ENCODE results near the gene KRT6A.
A peak's percentile ranks its signal among the peaks of the same experiment; 100 is the strongest.
"Not testable (repeated sequence)": the region's sequence is repeated elsewhere in the genome, so short reads cannot be mapped to it uniquely, and the experiment has no call there.

The KRT6A gene

DNA sequence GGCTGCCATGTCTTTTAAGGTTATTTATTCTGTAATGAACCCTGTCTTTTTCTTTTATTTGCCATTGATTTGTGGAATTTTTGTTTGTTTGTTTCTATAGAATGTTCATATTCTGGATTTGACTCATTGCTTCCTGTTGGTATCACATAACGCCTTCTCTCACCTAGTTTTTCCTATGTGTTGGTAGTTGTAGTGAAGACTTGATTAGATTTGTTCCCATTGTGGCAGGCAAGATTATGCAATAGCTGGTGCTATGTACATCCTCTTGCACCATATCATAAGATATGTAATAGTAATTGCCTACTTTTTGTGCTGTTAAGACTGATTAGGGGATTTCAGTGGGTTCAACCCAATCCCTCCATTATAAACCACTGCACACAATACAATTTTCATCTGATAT lies 37.2 kb downstream of the KRT6A start:
- DNase-seq = peak; percentile 17 to 48 (median 21)

DNA sequence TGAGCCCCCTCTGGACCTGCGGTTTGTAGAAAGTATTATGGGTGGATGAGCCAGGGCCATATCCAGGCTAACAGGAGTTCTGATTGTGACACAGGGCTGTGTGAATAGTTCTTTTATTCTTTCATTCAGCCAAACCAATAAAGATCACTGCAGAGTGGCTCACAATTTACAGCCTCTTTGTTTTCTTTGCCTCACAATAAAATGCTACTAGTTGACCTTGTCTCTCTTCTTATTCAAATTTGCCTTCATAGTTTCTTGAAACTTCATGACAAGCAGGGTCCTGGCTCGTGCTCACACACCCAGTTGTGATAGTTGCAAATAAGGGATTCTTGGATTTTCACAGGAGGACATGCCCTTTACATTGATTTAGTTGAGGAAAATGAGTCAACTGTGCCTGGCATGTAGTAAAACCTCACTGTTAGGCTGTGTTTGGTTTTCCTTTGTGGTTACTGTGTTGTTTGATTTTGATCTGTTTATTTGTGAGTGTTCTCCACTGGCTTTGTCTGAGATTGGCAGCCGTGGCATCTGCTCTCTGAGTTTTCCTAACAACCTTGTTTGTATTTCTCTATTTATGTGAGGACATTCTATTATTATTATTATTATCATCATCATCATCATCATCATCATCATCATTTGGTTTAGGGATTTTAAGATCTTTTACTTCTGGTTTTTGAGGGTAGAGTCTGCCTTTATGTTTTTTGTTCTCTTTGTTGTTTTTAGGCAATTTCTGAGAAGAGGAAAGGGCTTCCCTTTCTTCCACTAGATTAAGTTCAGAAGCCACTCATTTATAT lies 38.5 kb downstream of the KRT6A start:
- no peak for DNase-seq

DNA sequence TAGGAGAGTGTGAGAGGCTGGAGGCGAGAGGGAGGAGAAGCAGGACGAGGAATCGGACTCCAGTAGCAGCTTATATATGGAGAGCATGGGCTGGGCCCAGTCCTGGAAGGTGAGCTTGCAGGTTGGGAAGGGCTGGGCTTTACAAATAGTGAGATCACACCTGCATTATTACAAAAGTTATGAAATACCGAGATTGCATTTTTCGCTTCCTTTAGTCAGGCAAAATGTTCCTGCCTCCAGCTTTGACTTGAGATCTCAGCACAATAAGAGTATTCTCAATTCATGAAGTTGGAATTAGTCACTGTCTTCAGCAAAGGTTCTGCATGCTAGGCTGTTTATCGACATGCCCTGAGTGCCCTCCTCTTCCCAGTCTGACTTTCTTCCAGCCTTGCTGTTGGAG lies 41.0 kb downstream of the KRT6A start, which contains the start of gene KRT6B:
Gene KRT6B, minus strand, starts transcription at position 46 of the 400 bp plus-strand sequence. CDS start 68 bp downstream, outside the sequence.
- DNase-seq = no peak

DNA sequence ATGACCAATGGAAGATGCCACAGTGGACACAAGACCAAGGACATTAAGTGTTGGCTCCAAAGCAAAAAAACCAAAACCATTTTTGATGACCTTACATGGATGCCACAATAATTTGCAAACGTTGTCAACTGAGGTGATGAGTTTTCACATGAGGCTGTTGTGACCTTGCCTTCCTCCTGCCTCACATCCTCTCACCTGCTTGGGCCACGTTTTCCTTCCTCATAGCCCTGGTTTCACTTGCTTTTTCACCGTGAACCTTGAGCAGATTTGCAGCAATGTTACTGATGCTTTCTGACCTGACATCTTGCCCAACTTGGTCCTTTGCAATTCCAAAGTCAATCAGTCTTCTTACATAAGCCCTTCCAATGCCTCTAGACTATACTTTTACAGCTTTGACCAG lies 44.8 kb downstream of the KRT6A start:
- no peak for DNase-seq

DNA sequence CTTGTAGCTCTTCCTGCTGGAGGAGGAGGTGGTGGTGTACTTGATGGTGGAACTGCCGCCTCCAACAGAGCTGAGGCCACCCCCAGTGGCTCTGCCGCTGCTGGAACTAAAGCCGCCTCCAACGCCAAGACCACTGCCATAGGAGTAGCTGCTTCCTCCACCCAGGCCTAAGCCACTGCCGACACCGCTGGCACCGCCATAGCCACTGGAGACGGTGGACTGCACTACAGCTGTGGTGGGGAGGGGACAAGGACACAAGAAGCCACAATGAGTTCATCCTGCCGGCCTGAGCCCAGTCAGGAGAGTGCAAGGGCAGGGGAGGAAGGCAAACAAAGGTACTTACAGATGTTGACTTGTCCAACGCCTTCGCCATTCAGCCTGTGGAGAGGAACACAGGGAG lies 45.9 kb downstream of the KRT6A start:
- DNase-seq = not testable (repeated sequence)

DNA sequence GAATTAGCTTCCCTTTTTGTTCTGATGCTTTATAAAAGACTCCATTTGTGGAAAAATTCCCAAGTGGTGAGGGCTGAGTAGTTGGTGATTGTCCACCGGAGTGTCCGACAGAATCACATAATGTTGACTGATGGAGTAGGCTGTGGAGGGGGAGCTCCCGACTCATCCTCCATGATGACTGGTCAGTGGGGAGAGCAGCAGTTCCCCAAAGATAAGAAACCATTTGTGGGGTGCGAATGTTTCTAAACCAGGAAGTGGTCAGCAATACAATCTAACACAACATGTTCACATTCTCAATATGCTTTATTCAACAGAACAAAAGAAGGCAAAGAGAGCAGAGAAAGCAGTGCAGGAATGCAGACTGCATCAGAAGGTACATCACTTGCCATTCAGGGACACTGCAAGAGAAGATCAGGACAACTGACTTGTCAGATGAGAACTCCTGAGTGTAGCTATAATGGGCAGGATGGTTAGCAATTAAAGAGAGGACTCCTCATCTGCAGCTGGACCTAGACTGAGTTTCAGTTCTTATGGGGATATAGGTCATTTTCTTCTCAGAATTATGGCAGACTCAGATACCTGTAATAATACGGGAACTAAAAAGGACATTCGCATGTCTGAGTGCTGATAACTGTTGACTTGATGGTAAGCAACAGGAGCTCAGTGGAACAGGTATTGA lies 46.6 kb downstream of the KRT6A start:
- DNase-seq = no peak

DNA sequence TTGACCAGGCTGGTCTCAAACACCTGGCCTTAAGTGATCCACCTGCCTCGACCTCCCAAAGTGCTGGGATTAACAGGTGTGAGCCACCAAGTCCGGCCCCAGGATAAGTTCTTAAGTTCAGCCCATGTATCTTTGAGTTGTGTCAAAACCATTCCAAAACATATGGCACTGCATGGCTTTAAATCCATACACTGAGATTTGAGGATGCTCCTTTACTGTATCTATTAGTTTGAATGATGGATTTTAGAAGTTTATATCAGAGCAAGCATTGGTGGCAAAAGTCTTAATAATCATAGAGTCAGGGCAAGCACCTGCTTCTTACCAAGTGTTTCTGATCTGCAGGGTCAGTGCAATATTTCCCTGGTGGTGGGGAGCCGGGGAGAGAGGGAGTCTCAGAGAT lies 47.2 kb downstream of the KRT6A start:
- no peak for DNase-seq

DNA sequence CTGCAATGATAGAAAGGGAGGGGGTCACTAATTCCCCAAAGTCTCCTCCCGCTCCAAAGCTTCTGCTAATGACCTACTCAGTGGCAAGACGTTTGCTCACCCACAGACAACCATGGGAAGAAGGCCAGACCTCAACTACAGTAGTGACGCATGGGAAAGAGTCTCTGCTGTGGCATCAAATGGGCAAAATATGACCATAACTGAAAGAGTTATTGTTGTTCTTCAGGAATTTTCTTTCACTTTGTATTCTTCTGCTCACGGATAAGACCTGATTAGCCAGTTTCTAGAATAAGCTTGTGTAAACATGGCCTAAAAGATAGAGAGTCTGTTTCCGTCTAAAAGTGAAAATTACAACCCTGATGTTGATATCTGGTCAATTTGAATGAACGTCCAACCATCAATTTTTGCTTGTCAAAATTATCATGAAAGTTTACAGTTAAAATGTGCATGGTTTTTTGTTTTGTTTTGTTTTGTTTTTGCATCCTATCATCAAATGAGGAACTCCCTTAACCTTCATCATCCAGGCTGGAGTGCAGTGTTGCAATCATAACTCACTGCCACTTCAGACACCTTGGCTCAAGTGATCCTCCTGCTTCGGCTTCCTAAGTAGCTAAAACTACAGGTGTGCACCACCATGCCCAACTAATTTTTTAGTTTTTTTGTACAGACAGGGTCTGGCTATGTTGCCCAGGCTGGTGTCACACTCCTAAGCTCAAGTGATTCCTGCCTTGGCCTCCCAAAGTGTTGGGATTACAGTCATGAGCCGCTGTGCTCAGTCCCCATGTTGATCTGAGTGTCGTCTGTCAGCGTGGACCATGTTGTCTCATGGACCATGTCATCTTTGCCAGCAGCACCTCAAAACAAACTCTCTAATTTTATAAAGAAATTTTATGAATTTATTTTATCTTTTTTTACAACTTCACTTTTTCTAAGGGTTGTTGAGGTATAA lies 48.1 kb downstream of the KRT6A start:
- DNase-seq = no peak

DNA sequence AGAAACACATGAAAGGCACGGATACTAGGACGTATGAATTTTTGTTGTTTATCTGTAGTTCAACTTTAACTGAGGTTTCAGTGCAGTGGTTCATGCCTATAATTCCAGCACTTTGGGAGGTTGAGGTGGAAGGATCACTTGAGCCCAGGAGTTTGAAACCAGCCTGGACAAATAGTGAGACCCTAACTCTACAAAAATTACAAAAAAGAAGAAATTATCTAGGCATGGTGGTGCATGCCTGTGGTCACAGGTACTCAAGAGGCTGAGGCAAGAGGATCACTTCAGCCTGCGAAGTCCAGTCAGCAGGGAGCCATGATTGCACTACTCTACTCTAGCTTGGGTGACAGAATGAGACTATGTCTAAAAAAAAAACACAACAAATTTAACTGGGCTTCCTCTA lies 49.1 kb downstream of the KRT6A start:
- no peak for DNase-seq

DNA sequence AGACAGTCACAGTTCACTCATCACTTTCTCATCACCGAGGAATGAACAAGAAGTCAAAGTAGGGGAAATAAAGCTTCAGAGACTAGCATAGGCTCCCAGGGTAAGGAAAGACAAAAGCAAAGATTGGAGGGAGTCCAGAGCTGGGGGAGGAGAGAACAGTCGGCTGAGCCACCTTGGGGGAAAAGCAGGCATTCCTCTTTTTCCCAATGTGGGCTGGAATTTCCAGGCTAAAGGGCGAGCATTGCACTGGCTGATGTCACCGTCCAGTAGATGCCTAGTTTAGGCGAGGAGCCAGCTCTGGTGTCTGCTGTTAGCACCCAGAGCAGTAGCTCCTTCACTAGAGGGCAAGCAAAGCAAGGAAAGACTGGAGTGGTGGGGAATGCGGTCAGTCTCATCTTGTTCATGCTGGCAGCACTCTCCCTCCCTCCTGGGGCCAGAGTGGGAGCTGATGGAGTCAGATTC lies 50.4 kb downstream of the KRT6A start:
- DNase-seq = peak; percentile 21 to 47 (median 43)

DNA sequence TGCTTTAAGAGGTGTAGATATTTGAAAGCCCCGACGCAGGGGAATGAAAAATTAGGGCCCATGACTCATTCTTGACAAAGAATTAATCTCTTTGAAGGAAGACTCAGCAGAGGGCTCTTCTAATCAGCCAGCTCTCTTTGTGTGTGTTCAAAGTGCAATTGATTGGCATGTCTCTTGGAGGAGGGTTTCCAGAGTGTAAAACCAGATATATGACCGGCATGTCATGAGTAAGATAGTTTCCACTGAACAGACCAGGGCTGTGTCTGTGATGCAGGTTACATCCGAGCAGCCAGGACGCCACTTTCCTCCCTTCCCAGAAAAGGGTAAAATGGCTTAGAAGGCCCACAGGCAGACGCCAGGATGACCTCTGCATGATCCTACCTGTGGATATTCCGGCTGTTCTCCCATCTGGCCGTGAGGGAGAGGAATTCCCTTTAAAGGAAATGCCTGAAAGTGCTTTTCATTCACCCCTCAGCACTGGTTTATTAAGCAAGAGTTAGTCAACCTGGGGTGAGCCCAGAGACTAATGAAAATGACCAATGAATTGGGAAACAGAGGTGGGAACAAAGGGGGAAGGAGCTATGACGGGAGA lies 51.6 kb downstream of the KRT6A start:
- peak in 2 of 3 donors; percentile 25 to 26 for DNase-seq

DNA sequence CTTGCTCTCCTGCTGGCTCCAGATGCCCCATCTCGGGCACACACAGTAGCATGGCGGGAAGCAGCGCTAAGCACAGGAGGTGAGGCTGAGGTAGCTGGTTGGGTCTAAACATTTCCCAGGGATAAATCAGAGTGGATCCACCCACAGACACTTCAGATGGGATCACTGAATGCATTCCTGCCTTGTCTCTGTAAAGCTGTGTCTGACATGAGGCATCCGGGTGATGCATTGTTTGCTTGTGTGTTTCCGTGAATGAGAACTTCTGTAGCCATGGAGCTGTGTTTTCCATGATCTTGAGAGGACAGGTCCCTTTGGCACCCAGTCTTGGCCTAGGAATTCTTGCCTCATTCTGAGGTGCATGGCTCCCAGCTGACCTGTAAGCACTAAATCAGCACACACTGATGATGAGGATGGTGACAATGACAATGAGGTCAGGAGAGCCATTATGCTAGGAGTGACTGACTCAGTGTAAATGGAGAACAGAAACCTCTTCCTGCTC lies 52.2 kb downstream of the KRT6A start:
- DNase-seq = peak in 1 of 3 donors; percentile 29

DNA sequence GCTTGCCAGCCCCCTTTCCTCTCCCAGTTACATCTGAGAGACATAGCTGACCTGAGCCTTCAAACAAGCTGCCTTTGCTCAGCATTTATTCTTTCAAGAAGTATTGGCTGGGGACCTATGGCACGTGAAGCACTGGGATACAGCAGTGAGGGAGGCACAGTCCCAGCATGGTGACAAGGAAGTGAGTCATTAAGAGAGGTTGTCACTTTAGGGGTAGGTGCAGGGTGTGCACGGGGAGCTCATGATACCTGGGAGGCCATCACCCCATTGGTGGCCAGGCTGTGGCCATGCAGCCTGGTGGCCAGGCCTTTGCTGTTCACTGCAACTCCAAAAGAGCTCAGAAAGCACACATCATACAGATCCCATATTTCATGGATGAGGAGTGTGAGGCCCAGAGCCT lies 53.2 kb downstream of the KRT6A start:
- DNase-seq = no peak

DNA sequence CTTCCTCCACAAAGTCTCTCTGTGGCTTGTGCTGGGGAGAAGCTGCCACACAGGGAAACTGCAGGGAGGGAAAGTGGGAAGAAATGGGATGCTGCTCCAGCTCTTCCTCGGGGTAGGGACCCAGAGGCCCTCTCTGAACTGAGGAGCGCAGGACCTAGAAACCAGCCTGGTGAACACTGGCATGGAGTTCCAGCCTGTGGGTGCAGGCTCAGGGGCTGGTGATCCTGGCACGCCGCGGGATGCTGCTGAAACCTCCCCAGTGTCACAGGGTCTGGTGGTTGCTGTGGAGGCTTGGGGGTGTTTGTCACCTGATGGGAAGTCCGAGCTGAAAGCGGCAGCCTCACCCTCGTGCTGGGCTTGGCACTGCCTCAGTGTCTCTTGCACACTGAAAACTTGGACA lies 53.6 kb downstream of the KRT6A start:
- DNase-seq = no peak

DNA sequence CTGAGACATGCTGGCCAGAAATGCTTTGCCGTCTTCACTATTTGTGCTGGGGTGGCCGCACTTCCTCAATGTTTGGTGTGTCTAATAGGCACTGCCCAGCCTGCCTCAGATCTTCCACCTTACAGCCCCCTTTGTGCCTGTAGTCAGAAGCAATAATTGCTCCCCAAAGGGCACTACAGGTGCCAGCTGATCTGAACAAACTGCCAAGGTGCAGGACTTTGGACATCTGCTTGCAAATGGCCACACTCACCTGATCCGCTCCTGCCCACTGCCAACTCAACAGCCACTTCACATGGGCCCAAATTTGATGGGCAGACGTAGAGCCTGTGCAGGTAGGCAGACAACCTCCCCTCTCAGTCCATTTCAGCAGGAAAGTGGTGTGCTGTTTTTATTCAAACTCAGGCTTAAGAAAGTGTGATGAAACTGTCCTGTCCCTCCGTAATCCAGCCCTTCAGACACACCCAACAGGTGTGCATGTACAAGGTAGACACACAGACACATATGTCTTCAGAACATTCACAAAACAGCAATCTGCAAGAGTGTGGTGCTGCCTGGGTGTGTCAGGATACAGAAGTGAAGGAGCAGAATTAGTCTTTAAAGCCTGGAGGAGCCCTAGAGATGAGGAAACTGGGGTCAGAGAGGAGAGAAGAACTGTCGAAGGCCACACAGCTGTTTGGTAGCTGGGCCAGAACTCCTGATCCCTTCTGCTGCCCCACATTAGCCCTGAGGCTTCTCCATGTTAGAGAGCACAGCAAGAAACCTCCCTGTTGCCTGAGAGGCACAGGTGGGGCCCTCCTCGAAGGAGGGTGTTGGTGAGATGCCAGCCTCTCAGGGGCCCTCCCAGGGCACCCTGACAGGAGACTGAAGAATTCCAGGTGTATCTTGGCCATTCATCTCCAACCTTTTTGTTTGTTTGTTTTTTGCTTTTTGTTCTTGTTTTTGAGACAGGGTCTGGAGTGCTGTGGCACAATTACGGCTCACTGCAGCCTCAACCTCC lies 54.5 kb downstream of the KRT6A start:
- DNase-seq = no peak

DNA sequence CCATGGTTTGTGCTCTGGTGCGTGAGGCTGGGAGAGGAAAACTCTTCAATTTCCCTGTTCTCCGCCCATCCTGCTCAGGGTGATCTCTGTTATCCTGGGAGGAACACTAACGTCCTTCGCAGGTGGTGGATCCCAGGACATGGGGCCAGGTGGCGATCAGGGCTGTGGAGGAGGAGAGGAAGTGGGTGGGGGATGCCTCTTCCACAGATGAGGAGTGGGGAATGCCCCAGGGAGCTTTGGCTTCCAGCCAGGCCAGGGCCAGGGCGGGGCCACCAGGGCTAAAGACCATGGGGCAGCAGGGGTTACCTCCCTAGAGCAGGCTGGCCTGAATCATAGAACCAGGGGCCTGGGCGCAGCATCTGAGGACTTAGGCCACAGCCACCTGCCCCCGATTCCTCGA lies 55.5 kb downstream of the KRT6A start:
- DNase-seq = no peak

All from suppressor macrophage treated with lipopolysaccharide for 1 hour (primary cell).